ENCODE data around the gene GTPBP1.

Gene GTPBP1

GRCh38 chr22:38741576-38741975 is 35.8 kb downstream of the GTPBP1 start:
- no peak for DNase-seq

DNA sequence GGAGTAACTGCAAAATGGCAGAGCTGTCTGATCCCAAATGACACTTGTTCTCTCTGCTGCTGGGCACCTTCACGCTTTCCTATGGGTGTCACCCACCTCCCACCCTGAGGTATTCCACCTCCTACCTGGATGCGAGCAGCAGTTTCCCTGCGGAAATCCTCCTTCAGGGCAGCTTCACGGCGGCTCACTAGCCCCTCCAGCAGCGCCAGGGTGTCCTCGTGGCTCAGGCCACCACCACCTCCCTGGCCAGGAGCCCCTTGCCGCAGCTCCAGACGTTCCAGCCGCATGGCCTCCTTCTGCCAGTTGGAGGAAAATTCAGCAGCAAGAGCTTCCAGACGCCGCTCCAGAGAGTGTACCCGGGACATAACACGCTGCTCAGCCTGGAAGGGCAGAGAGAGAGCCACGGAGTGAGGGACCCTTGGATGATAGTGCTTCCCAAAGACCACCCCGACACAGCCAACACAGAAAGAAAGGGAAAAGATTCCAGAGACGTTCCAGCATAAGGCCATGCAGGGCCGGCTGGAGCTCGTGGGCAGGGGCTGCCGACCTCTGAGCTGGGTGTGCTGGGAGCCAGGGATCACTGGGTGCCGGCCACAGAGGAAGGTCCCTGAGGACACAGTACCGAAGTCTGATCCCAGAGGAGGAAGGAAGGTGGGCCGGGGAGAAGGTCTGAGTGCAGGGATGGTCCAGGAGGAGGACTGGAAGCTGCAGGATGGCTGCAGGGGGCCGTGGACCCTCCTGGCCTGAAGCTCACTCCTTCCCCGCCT is 36.6 kb downstream of the GTPBP1 start:
- DNase-seq, result no peak

- DNase-seq, result no peak
These were observed 39.2 kb downstream of the GTPBP1 start for GRCh38 chr22:38744981-38745380.

DNA sequence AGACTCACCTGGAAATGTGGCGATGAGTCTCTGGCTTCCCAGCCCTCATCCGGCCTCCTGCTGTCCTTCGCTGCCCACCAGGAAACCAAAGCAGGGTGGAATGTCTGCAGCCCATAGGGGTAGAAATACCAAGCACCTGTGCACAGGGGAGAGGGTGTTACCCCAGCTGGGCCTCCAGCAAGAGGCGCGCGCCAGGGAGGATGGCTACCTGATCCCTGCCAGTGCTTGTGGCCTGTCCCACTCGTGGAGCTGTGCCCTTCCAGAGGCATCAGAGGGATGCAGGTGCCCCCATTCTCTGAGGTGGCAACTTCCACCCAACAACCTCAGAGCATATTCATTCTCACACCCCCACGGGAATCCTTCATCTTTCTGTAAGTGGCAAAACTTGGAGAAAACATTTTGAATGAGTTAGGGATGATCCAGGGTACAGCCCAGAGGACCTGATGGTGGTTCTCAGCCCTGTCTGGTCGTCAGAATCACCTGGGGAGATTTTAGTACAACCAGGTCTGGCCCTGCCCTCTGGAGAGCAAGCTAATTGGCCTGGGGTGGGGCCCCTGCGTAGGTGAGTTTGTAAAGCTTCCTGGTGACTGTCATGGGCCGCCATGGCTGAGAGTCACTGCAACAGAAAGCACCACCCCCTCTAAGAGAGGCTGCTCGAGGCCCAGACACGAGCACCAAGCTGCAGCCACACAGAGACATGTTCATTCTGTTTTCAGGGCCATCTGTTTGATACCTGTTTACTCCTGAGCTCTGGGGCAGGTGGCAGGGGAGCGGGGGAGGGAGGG is 40.1 kb downstream of the GTPBP1 start:
- DNase-seq, result no peak

DNA sequence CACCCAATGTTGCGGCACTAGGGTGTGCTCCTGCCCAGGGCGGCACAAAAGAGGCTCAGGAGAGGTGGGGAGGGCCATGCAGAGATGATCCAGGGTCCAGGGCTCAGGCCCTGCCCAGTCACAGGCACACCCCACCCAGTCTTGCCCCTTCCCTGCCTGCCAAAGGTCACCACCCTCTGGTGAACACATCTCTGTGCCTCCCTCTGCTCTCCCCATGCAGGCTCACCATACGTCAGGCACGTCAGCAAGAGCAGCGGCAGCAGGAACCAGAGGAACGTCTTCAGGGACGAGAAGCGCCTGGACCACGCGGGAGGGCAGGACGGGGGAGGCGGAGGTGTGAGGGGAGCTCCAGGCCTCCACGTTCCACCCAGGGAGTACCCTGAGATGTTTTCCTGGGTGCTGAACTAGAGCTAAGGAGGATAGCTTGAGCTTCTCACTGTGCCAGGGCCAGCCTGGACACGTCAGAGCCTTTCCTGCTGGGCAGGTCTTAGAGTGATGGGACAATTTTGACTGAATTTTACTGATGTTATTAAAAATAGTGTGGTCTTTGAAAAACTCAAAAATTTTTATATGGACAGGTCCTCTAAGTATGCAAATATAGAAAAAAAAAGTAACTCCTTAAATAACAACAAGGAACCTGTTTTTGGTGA is 42.9 kb downstream of the GTPBP1 start:
- no peak for DNase-seq

DNA sequence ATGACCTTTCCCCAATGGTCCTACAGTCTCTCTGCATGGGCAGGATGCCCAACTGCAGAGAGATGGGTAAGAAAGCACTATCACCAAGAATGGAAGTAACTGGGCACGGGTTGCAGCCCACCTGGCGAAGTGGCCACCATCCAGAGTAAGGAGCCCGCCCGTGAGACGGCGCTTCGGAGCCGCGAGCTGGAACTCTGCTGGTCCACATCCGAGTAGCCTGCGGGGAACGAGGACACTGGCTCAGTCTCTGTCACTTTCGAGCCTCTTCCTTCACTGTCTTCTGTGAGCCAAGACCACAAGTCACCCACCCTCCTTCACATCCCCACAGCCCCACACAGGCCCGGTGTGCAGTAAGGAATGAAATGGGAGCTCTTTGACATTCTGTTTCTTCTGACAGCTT is 44.4 kb downstream of the GTPBP1 start:
- no peak for DNase-seq

- DNase-seq, result no peak
These were observed 44.9 kb downstream of the GTPBP1 start for GRCh38 chr22:38750638-38751037.

DNA sequence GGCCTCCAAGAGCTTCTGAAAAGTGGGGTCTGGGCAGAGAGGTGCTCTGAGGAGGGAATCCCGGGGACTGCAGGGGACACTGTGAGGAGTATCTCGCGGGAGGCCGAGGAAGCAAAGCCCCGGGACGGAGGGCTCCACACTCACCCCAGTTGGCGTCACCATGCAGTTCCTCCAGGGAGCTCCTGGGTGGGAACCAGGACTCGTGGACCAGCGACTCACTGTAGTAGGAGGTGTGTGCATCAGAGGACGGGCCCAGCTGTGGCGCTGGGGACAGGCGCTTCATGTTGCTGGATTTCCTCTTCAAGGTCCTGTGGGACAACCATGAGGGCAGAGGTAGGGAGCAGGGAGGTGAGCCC is 45.3 kb downstream of the GTPBP1 start:
- DNase-seq, result no peak

GRCh38 chr22:38751422-38752346 is 45.9 kb downstream of the GTPBP1 start:
- DNase-seq, result no peak

DNA sequence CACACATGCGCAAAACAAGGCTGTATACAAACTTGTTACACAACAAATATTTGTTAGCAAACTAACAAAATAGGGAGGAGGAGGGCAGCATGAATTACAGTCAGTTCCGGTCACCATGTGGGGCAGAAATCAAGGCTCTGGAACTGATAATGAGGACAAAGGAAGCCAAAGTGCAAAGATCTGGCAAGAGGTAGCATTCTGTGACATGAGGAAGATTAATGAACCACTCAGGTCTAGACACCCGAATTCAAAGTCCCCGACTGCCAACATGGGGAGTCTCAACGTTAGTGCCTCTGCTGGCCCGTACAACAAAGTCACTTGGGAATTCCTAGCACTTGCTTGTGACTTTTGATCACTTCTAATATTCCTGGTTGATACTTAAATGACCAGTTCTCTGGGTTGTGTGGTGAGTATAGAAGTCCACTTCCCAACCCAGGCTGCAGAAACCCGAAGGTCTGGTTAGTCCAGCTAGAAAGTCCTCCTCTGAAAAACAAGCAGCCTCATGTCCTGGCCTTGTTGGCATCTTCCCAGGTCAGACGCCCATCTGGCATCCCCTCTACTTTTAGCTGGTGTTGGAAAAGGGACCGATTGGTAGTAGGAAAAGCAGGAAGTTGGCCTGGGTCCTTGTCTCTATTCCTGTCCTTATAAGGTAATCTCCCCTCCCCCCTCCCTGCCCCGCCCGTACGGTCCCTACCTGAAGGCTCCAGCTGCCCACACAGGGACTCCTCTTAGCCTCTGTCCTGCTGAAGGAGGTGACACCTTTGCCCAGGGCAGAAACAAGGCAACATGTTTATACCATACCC is 48.4 kb downstream of the GTPBP1 start:
- peak; percentile 29 to 64 for DNase-seq

DNA sequence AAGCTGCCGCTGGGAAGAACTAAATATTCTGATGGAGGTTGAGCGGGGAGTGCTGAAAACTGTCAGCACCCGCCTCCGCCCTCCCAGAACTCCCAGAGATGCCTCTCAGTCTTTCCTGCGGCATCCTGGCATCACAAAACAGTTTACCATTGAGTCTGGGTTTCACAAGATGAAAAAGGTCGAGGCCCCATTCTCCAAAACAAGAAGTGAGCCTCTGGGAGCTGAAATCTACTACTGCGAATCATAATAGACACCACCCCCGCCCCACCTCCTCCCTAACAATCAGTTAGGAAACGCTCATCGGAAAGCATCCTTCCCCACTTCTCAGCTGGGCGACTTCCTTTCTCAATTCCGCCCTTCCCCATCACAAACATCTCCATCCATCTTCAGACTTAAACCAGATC is 49.0 kb downstream of the GTPBP1 start:
- no peak for DNase-seq

GRCh38 chr22:38755155-38755910 is 49.6 kb downstream of the GTPBP1 start:
- DNase-seq, result no peak

DNA sequence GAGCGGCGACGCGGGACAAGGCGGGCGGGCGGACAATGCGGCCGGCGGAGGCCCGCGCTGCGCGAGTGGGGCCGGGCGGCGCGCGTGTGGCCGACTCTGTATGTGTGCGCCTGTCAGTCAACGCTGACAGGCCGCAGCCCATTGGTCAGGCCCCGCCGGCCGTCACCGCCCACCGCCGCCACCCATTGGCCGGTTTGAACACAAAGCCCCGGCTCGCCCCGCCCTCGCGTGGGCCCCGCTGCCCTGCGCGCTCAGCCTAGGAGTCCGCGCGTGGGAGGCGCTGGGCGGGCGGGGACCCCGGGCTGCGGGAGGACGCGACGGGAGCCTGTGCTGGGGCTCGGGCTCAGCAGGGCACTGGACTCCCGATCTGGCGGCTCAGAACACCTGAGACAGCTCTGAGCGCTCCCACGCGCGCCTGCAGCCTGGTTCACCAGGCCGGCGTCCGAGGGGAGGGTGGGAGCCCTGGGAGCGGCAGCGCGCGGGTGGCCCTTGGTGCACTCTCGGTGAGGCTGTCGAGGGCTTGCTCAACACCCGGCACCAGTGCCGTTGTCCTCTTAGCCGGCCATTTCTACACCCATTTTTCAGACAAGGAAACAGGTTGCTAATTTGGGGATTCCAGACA is 50.3 kb downstream of the GTPBP1 start, which contains the start of gene SUN2:
Gene SUN2, minus strand, starts transcription at position 88 of the 622 bp plus-strand sequence. CDS start 3,370 bp downstream, outside the sequence.
- peak; percentile 68 to 80 for DNase-seq

- DNase-seq, result no peak
These were observed 51.1 kb downstream of the GTPBP1 start for GRCh38 chr22:38756711-38757463.

DNA sequence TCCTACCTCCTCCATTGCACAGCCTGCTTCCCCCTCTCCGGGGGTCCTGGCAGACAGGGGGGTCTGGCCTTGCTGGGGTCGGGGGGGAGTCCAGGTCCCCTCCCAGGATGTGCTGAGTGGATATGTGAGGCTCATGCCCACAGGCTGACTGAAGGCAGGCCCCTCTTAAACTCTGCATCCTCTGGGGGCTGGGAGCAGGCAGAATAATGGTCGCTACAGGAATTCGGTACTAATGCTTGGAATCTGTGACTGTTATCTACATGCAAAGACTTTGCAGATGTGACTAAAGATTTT is 51.7 kb downstream of the GTPBP1 start:
- no peak for DNase-seq

DNA sequence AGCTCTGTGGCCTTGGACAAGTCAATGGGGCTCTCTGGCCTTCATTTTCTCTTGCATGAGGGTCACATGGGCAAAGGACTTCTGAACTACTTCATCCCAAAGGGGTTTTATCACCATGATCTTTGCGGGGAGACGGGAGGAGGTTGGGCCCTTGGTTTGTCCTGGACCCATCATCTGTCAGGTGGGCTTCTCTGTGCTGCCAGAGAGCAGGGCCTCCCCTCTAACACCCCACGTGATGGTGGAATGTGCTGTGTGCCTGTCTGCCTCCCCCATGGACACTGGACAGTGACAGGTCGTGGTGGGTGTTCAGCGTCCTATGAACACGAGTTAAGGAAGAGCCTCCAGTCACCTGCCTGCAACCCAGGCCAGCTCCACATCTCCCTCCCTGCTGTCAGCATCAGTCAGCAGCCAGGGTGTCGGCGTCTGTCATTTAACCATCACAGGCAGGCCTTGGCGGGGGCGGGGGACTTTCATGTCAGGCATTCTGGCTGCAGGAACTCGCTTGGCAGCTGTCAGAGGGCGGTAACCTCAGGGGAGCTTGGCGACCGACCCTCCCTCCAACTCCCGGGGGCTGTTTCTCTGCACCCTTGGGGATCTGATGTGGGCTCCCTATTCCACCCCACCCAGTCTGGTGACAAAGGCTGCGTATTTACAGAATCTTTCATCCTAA is 52.7 kb downstream of the GTPBP1 start:
- peak in 1 of 2 experiments; percentile 37 for DNase-seq

DNA sequence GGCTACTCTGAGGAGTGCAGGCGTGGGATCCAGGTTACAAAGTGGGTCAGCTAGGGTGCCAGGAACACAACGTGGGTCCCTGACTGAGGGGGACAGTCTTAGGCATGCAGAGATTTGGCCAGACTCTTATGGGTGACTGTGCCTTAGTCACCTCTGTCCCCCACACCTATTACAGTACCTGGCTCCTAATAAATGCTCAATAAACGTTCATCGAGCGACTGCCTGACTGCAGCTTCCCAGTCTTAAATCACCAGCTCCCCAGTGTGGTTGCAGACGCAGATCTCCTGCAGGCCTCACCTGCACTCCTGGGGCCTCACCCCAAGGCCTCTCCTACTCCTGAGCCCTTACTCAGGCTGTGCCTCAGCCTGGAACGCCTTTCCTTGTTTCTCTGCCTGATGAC is 53.3 kb downstream of the GTPBP1 start:
- DNase-seq, result no peak

- peak; percentile 68 to 92 for DNase-seq
These were observed 54.9 kb downstream of the GTPBP1 start for GRCh38 chr22:38760477-38761201.
